ENCODE data around the gene CETN2. TPM values are rescaled to one million over a fixed set of nuclear protein-coding genes. Genes with fewer than 3 reads are reported as not detected.
A peak's percentile ranks its signal among the peaks of the same experiment; 100 is the strongest.

CETN2 gene
- 31.1 and 36.0 TPM in 2 replicates for total RNA-seq

GRCh38 chrX:152830312-152831305 lies at the start of gene CETN2, which contains the start of gene NSDHL:
Gene CETN2, minus strand, starts transcription at chrX:152830757. Its CDS starts 47 bp downstream, at chrX:152830710.
Gene NSDHL, plus strand, starts transcription at chrX:152831063. Its CDS starts 15,262 bp downstream, at chrX:152846325.
- Histone ChIP-seq H3K4me3 (ENCODE audit: low read depth, low read length) (peak within 1 kb of the TSS; percentile 53), H3K36me3 (ENCODE audit: control insufficient read depth, insufficient read depth, low read length) (no peaks in the 10 kb centered on the region), H3K27me3 (ENCODE audit: control insufficient read depth, insufficient read depth, low read length) (no peaks in the 10 kb centered on the region)
- no peak for TF ChIP-seq CTCF (IDR thresholded peaks at IDR 0.05; ENCODE audit: insufficient read depth, low read length, poor library complexity, severe bottlenecking)
- peak; percentile 72 for DNase-seq (ENCODE audit: low read depth)

- Histone ChIP-seq H3K36me3 (ENCODE audit: control insufficient read depth, insufficient read depth, low read length) (no peaks in the 10 kb centered on the region), H3K4me3 (ENCODE audit: low read depth, low read length) (no peak overlapping the region), H3K27me3 (ENCODE audit: control insufficient read depth, insufficient read depth, low read length) (no peaks in the 10 kb centered on the region)
- peak; percentile 72 for DNase-seq (ENCODE audit: low read depth)
- no peak for TF ChIP-seq CTCF (IDR thresholded peaks at IDR 0.05; ENCODE audit: insufficient read depth, low read length, poor library complexity, severe bottlenecking)
Measured at GRCh38 chrX:152878976-152879755, 48.6 kb upstream of the CETN2 start.

- H3K36me3 ChIP-seq (ENCODE audit: control insufficient read depth, insufficient read depth, low read length) = no peaks in the 10 kb centered on the region
- no peaks in the 10 kb centered on the region for H3K27me3 ChIP-seq (ENCODE audit: control insufficient read depth, insufficient read depth, low read length)
- TF ChIP-seq CTCF (IDR thresholded peaks at IDR 0.05; ENCODE audit: insufficient read depth, low read length, poor library complexity, severe bottlenecking) = no peak
- H3K4me3 ChIP-seq (ENCODE audit: low read depth, low read length) = no peak overlapping the region
- no peak for DNase-seq (ENCODE audit: low read depth)
Measured at GRCh38 chrX:152876931-152877840, 46.6 kb upstream of the CETN2 start.

GRCh38 chrX:152873361-152873760 lies 42.8 kb upstream of the CETN2 start:
- no peak for DNase-seq (ENCODE audit: low read depth)
- Histone ChIP-seq H3K36me3 (ENCODE audit: control insufficient read depth, insufficient read depth, low read length) (no peaks in the 10 kb centered on the region), H3K27me3 (ENCODE audit: control insufficient read depth, insufficient read depth, low read length) (no peaks in the 10 kb centered on the region), H3K4me3 (ENCODE audit: low read depth, low read length) (no peak overlapping the region)
- no peak for TF ChIP-seq CTCF (IDR thresholded peaks at IDR 0.05; ENCODE audit: insufficient read depth, low read length, poor library complexity, severe bottlenecking)

- Histone ChIP-seq H3K36me3 (ENCODE audit: control insufficient read depth, insufficient read depth, low read length) (no peaks in the 10 kb centered on the region), H3K4me3 (ENCODE audit: low read depth, low read length) (no peak overlapping the region), H3K27me3 (ENCODE audit: control insufficient read depth, insufficient read depth, low read length) (no peaks in the 10 kb centered on the region)
- no peak for DNase-seq (ENCODE audit: low read depth)
- TF ChIP-seq CTCF (IDR thresholded peaks at IDR 0.05; ENCODE audit: insufficient read depth, low read length, poor library complexity, severe bottlenecking) = no peak
Measured at GRCh38 chrX:152872522-152872921, 42.0 kb upstream of the CETN2 start.

All from kidney epithelial cell (primary cell).